Fibroblast of mammary gland (primary cell): ENCODE results near the gene BEGAIN.

ENCODE experiments used
- DNase-seq: peaks from one replicate; pipeline ENCODE4 v3.0.0-alpha.2; 2010; ENCODE audit warnings: low read depth
- H3K4me3 ChIP-seq: 2 replicates; pipeline ENCODE4 v1.5.1; 2011; ENCODE audit warnings: low read depth, mild to moderate bottlenecking, low read length, moderate library complexity; ENCODE audit not compliant: control insufficient read depth
- CTCF ChIP-seq: conservative IDR thresholded peaks from 2 replicates; pipeline ENCODE4 v1.5.1; 2011; ENCODE audit warnings: low read depth, low read length, inconsistent platforms; ENCODE audit not compliant: control insufficient read depth, insufficient read depth

The BEGAIN gene

GRCh38 chr14:100552524-100553125, 34.6 kb downstream of the BEGAIN start:
- DNase-seq, result no peak
- TF ChIP-seq CTCF, result no peak
- no peak overlapping the region for H3K4me3 ChIP-seq

GRCh38 chr14:100551056-100551455, 36.2 kb downstream of the BEGAIN start:
- TF ChIP-seq CTCF, result no peak
- DNase-seq, result no peak

DNA sequence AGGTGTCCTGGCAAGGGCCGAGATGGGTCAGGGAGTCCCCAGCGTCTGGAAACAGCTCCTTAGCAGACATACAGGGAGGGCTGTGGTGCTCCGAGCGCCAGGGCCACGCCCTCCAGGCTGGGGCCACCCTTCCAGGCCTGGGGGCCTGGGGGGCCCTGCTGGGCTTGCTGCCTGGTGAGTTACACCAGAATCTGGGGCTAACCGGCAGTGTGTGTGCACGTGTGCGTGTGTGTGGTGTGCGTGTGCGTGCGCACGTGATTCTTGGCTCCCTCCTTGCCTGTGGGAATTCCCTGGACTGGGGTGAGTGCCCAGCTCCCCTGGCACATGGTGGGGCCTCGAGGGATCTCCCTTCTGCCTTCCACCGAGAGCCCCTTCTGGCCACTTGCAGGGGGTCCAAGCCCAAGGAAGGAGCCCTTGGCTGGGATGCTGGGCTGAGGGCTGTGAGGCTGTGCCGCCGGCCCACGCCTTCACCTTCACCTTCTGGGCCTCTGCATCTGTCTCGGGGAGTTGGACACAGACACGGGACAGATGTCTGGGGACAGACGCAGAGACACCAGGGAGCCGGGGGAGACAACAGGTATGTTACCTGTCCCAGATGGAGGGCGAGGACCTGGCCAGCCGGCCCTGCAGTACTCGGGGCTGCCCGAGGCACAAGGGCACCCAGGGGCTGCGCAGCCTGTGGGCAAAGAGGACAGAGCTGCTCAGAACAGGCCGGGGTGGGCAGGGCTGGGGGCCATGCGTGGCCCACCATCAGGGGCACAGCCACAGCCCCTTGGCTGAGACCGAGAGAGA, 37.2 kb downstream of the BEGAIN start:
- DNase-seq, result no peak
- H3K4me3 ChIP-seq, result no peak overlapping the region
- TF ChIP-seq CTCF, result no peak

More at GRCh38 chr14:100551056-100551455, 36.2 kb downstream of the BEGAIN start:
- H3K4me3 ChIP-seq, result no peak overlapping the region

DNA sequence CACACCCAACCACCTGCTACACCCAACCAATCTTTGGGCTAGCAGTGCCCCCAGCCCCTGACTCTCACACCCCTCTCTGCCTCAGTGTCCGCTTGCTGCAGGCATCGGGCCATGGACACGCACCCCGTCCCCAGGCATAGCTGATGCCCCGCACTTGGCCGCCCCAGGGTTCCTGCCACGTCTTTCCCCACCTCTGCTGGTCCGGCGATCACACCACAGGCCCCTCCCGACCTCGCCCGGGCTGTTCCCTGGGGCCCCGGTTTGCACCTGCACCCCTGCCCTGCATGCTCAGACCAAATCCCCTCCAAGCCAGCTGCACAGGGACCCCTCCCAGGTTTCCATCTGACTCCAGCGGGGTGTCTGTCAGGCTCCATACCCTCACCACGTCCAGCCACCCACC, 38.3 kb downstream of the BEGAIN start:
- no peak for DNase-seq
- TF ChIP-seq CTCF, result no peak
- H3K4me3 ChIP-seq, result no peak overlapping the region

DNA sequence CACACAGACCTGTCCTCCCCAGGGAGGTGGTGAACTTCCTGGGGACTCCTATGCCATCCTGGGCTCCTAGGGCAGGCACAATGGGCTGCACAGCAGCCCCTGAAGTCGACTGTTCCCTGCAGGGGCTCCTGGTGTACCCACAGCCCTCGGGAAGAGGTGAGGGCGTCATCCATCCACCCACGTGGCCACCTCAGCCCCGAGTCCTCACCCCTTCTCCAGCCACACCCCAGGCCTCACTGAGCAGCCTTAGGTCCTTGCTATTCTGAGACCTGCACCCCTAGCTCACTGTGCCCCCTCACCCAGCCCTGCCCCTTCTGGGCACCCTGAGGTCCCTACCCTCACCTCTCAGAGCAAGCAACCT, 38.9 kb downstream of the BEGAIN start:
- no peak for TF ChIP-seq CTCF
- no peak for DNase-seq
- H3K4me3 ChIP-seq, result no peak overlapping the region

DNA sequence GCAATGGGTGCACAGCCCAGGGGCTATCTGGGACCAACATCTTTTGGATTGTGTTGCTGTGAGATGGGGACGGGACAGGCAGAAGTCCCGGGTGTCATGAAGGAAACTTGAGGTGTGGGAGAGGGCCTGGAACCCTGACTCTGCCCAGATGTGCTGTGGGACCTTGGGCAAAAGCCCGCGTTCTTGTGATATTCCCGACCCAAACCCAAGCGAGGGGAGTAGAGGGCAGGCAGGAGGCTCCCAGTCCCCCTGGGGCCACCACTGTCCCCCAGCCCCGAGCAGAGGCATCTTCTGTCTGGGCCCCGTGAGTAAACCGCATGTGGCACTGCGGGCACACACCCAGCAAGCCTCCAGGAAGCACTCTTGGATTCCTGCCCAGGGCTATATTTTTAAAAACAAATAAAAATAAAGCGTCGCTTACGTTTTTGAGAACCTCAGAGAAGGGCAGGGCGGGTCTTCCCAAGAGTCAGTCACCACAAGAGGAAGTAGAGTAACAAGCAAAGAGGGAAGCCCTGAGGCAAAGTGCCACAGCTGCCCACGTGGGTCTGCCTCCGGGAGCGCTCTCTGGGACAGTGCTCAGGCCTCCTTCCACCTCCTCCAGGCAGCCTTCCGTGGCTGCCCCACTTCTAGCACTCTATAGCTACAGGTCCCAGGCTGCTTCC, 39.5 kb downstream of the BEGAIN start:
- no peak overlapping the region for H3K4me3 ChIP-seq
- TF ChIP-seq CTCF, result no peak
- no peak for DNase-seq
